Erythroblast (primary cell): ENCODE data around the gene FGF18.

ENCODE experiments used
- GATA1 ChIP-seq: IDR thresholded peaks from 2 replicates; pipeline ENCODE4 v1.6.1; 2011; ENCODE audit warnings: low read depth, mild to moderate bottlenecking, control low read depth, low read length, moderate library complexity
- POLR2A ChIP-seq: IDR thresholded peaks from 2 replicates; pipeline ENCODE4 v1.6.1; 2011; ENCODE audit warnings: mild to moderate bottlenecking, low read length

- TF ChIP-seq POLR2A (no peak), GATA1 (no peak)
These were observed 48.1 kb upstream of the FGF18 start for GRCh38 chr5:171371326-171371725.
